ENCODE data around the gene SAFB2. TPM values are rescaled to one million over a fixed set of nuclear protein-coding genes. Genes with fewer than 3 reads are reported as not detected.

Gene SAFB2
- total and polyA plus RNA-seq, 7 donors = 30.4 to 52.9 (median 42.1) TPM

DNA sequence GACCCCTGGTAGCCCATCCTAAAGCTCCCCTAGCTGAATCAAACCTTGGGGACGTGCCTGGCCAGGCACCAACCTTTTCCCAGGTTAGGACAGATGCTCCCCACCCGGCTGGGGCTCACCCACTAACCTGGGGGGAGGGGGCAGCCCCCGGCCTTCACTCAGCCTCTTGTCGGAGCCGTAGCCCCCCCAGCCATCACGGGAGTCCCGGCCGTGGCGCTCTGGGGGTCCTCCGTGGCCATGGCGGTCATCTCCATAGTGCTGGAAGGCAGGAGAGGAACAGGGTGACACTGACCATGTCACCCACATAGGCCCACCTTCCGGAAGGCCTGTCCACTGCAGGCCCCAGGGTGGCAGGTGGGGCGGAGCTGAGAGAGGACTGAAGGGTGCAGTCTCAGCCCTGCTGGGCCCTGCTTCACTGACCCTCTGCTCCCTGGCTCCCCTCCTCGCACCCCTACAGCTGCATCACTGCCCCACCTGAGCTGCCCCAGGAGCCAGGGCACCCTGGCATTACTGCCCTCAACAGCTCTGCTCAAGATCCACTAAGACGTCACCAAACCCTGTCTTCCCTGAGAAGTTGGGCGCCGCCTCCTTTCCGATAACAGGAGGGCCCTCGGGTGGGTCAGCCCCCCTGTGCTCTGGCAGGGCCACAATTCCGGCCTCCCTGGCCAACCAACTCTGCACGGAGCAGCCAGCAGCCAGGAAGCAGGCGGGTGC lies 32.3 kb downstream of the SAFB2 start:
- Histone ChIP-seq H3K9me3 (no peaks in the 10 kb centered on the region), H3K4me3 (no peak overlapping the region), H3K36me3 (ENCODE audit: insufficient read depth in 1 of 2, low read depth in 1 of 2) (peaks cover 7 to 91% of the 10 kb centered on the region in 2 donors), H3K27ac (no peak overlapping the region), H3K27me3 (ENCODE audit: insufficient read depth in 3 of 3, low read length in 2 of 3) (no peaks in the 10 kb centered on the region), H3K4me1 (peaks cover 14% of the 10 kb centered on the region)
- DNase-seq = peak in 1 of 2 donors; percentile 39
- ATAC-seq = no peak
- intact Hi-C loops (cut with DNase I) = no loop called here
- WGBS, 3 donors = 88 to 92% (median 90%) methylated on average over 21 to 22 of the region's 22 CpGs
- TF ChIP-seq, protein P1, sequence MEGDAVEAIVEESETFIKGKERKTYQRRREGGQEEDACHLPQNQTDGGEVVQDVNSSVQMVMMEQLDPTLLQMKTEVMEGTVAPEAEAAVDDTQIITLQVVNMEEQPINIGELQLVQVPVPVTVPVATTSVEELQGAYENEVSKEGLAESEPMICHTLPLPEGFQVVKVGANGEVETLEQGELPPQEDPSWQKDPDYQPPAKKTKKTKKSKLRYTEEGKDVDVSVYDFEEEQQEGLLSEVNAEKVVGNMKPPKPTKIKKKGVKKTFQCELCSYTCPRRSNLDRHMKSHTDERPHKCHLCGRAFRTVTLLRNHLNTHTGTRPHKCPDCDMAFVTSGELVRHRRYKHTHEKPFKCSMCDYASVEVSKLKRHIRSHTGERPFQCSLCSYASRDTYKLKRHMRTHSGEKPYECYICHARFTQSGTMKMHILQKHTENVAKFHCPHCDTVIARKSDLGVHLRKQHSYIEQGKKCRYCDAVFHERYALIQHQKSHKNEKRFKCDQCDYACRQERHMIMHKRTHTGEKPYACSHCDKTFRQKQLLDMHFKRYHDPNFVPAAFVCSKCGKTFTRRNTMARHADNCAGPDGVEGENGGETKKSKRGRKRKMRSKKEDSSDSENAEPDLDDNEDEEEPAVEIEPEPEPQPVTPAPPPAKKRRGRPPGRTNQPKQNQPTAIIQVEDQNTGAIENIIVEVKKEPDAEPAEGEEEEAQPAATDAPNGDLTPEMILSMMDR (IDR thresholded peaks at IDR 0.05) = no peak

DNA sequence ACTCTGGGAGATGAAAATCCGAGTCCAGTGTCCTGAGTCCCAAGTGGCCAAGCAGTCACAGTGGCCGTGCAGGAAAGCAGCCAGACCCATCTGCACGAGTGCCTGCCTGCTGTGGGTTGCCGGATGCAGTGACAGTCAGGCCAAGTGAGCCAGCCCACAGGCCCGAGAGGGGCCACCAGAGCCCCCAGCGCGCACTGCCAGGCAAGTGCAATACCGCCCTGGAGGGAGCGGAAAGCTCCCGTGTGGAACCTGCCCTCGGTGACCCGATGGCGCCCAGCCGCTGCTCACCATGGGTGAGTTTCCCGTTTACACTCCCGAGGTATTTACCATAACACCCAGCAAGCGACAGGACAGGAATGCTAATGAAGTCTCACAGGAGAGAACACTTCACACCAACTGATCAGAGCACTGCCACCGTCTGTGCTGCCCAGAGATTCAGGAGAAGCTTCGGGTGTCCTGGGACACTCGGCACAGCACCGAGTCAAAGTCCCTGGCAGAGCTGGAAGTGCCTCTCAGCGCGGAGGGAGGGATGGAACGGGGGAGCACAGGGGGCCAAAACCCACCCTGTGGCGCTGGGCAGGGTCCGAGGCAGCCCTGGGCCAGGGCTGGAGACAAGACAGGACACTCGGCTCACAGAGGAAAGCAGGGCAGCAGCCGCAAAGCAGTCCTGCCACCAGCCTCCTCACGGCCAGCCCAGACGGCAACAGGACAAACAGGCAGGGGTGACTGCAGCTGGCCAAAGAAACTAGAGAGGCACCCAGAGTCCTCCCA lies 33.5 kb downstream of the SAFB2 start:
- Histone ChIP-seq H3K4me1 (peaks cover 17% of the 10 kb centered on the region), H3K36me3 (ENCODE audit: insufficient read depth in 1 of 2, low read depth in 1 of 2) (peaks cover 7 to 83% of the 10 kb centered on the region in 2 donors), H3K27me3 (ENCODE audit: insufficient read depth in 3 of 3, low read length in 2 of 3) (no peaks in the 10 kb centered on the region), H3K4me3 (no peak overlapping the region), H3K9me3 (no peaks in the 10 kb centered on the region), H3K27ac (peak overlapping the region; percentile 10)
- WGBS, 3 donors = 68 to 81% (median 73%) methylated on average over 30 of the region's 30 CpGs
- peak in 1 of 2 donors; percentile 49 for DNase-seq
- TF ChIP-seq, protein P1 (IDR thresholded peaks at IDR 0.05) = no peak
- no peak for ATAC-seq
- intact Hi-C loops (cut with DNase I) = no loop called here

DNA sequence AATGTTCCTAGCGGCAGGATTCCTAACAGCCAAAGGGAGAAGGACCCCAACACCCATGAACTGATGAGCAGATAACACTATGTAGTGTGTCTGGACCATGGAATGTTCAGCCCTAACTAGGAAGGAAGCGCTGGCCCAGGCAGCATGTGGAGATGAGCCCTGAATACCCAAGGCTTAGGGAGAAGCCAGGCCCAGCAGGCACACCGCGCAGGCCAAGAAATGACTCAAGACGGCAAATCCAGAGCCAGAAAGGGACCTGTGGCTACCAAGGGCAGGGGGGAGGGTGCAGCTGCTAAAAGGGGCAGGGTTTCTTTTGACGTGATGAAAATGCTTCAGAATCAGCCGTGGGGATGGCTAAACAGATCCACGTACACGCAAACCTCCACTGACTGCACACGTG lies 34.1 kb downstream of the SAFB2 start:
- Histone ChIP-seq H3K27ac (peak overlapping the region; percentile 2), H3K27me3 (ENCODE audit: insufficient read depth in 3 of 3, low read length in 2 of 3) (no peaks in the 10 kb centered on the region), H3K9me3 (no peaks in the 10 kb centered on the region), H3K4me1 (peaks cover 17% of the 10 kb centered on the region), H3K36me3 (ENCODE audit: insufficient read depth in 1 of 2, low read depth in 1 of 2) (peaks cover 7 to 82% of the 10 kb centered on the region in 2 donors), H3K4me3 (no peak overlapping the region)
- ATAC-seq = peak; percentile 38 to 74 (median 65)
- TF ChIP-seq, protein P1 (IDR thresholded peaks at IDR 0.05) = no peak
- DNase-seq = peak in 1 of 2 donors; percentile 76
- intact Hi-C loops (cut with DNase I) = no loop called here
- 49 to 78% (median 51%) methylated on average over 10 of the region's 10 CpGs for WGBS, 3 donors

DNA sequence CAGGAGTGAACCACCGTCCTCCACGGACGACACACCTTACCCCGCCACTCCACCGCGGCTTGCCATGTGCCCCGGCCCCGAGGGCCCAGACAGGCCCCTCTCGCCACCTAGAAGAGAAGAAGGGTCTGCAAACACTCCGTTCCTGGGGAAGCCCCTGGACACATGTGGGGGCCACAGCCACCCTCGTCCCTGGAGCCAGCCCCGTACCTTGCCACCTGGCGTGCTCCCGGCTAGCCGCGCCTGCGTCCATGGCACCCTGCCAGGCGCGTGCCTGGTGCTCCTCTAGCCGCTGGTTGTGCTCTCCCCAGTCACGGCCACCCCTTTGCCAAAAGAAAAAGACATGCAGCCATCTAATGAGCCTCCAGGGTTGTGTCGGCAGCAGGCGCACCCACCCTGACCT lies 34.9 kb downstream of the SAFB2 start:
- H3K36me3 ChIP-seq (ENCODE audit: insufficient read depth in 1 of 2, low read depth in 1 of 2) = peaks cover 7 to 80% of the 10 kb centered on the region in 2 donors
- H3K27ac ChIP-seq = peak overlapping the region; percentile 2
- DNase-seq (peak in 1 of 2 donors; percentile 53), ATAC-seq (no peak)
- intact Hi-C loops (cut with DNase I) = no loop called here
- H3K9me3 ChIP-seq = no peaks in the 10 kb centered on the region
- no peak overlapping the region for H3K4me3 ChIP-seq
- 79 to 90% (median 80%) methylated on average over 19 to 23 of the region's 23 CpGs for WGBS, 3 donors
- no peaks in the 10 kb centered on the region for H3K27me3 ChIP-seq (ENCODE audit: insufficient read depth in 3 of 3, low read length in 2 of 3)
- TF ChIP-seq, protein P1 (IDR thresholded peaks at IDR 0.05) = no peak
- H3K4me1 ChIP-seq = peaks cover 17% of the 10 kb centered on the region
